Natural killer cell treated with Interleukin-12 subunit alpha and Interleukin-12 subunit beta and Interleukin-15 and Interleukin-18, amount 100 ng/mL, for 72 hours (primary cell): Measurements from ENCODE around the gene RNF223. TPM values are rescaled to one million over a fixed set of nuclear protein-coding genes. Genes with fewer than 3 reads are reported as not detected.
"Not testable (repeated sequence)": the region's sequence is repeated elsewhere in the genome, so short reads cannot be mapped to it uniquely, and the experiment has no call there.

ENCODE experiments used
- ATAC-seq, 2 donors: fragments of 150-1000 bp; cut with Tn5 transposase in 1 of 2; sonication (Bioruptor Pico), chemical (Tn5 transposase) in 1 of 2; 2 replicates each; pipeline ENCODE4 v1.10.0; 2021
- DNase-seq: peaks from one replicate; pipeline ENCODE4 v3.0.0; 2022; ENCODE audit warnings: low spot score
- H3K27ac Mint-ChIP-seq, 2 donors: 1 replicate in 1 of 2; 2 replicates in 1 of 2; pipeline ENCODE4 v1.8.0; 2022; ENCODE audit warnings: mixed read lengths in 2 of 2, mild to moderate bottlenecking in 1 of 2, moderate library complexity in 1 of 2
- H3K27me3 Mint-ChIP-seq, 2 donors: 1 replicate in 1 of 2; 2 replicates in 1 of 2; pipeline ENCODE4 v1.8.0; 2022; ENCODE audit warnings: mixed read lengths in 2 of 2
- H3K36me3 Mint-ChIP-seq: one replicate; pipeline ENCODE4 v1.8.0; 2022; ENCODE audit warnings: mixed read lengths
- H3K4me1 Mint-ChIP-seq, 2 donors: 1 replicate in 1 of 2; 2 replicates in 1 of 2; pipeline ENCODE4 v1.8.0; 2022; ENCODE audit warnings: low read depth in 2 of 2, mixed read lengths in 2 of 2, mild to moderate bottlenecking in 1 of 2
- H3K4me3 Mint-ChIP-seq: one replicate; pipeline ENCODE4 v1.8.0; 2022; ENCODE audit warnings: mixed read lengths
- H3K9me3 Mint-ChIP-seq: 2 replicates; pipeline ENCODE4 v1.8.0; 2022; ENCODE audit warnings: mixed read lengths
- total RNA-seq, 2 donors: library from RNA; stranded (reverse); gene quantifications; one replicate each; pipeline ENCODE4 v1.2.3, GENCODE V29; 2022

Gene RNF223
- total RNA-seq, 2 donors from 2014 or later = not detected

- Mint-ChIP-seq H3K27me3 (peaks cover 0 to 8% of the 10 kb centered on the region in 2 donors), H3K27ac (no peak overlapping the region), H3K4me1 (peaks cover 0 to 14% of the 10 kb centered on the region in 2 donors), H3K36me3 (peaks cover 15% of the 10 kb centered on the region), H3K9me3 (peaks cover 3% of the 10 kb centered on the region), H3K4me3 (no peak overlapping the region)
- ATAC-seq = no peak
- DNase-seq = no peak
Measured at GRCh38 chr1:1098681-1099421, 24.7 kb upstream of the RNF223 start.

- not testable (repeated sequence) for H3K9me3 Mint-ChIP-seq, DNase-seq, H3K27me3 Mint-ChIP-seq, ATAC-seq, H3K27ac Mint-ChIP-seq, H3K4me3 Mint-ChIP-seq
- Mint-ChIP-seq H3K36me3 (peaks cover 15% of the 10 kb centered on the region), H3K4me1 (peaks cover 3 to 14% of the 10 kb centered on the region in 2 donors)
Measured at GRCh38 chr1:1096136-1096535, 22.0 kb upstream of the RNF223 start.

GRCh38 chr1:1094981-1095380 is 20.9 kb upstream of the RNF223 start:
- H3K27ac Mint-ChIP-seq = no peak overlapping the region
- H3K4me3 Mint-ChIP-seq = no peak overlapping the region
- H3K4me1 Mint-ChIP-seq = peaks cover 3 to 9% of the 10 kb centered on the region in 2 donors
- no peaks in the 10 kb centered on the region for H3K9me3 Mint-ChIP-seq
- peaks cover 0 to 8% of the 10 kb centered on the region in 2 donors for H3K27me3 Mint-ChIP-seq
- H3K36me3 Mint-ChIP-seq = peaks cover 10% of the 10 kb centered on the region
- DNase-seq (no peak), ATAC-seq (no peak)

- Mint-ChIP-seq H3K27me3 (no peaks in the 10 kb centered on the region), H3K27ac (no peak overlapping the region), H3K36me3 (no peaks in the 10 kb centered on the region), H3K9me3 (no peaks in the 10 kb centered on the region), H3K4me1 (peaks cover 0 to 3% of the 10 kb centered on the region in 2 donors), H3K4me3 (no peak overlapping the region)
- DNase-seq (no peak), ATAC-seq (no peak)
Measured at GRCh38 chr1:1093610-1093943, 19.5 kb upstream of the RNF223 start.

GRCh38 chr1:1092894-1093609 is 18.9 kb upstream of the RNF223 start:
- H3K36me3 Mint-ChIP-seq = no peaks in the 10 kb centered on the region
- ATAC-seq = no peak
- H3K4me3 Mint-ChIP-seq = no peak overlapping the region
- H3K27ac Mint-ChIP-seq = no peak overlapping the region
- H3K4me1 Mint-ChIP-seq = peaks cover 0 to 3% of the 10 kb centered on the region in 2 donors
- H3K9me3 Mint-ChIP-seq = no peaks in the 10 kb centered on the region
- no peaks in the 10 kb centered on the region for H3K27me3 Mint-ChIP-seq
- no peak for DNase-seq

GRCh38 chr1:1092149-1092855 is 18.2 kb upstream of the RNF223 start:
- no peaks in the 10 kb centered on the region for H3K36me3 Mint-ChIP-seq
- DNase-seq (no peak), ATAC-seq (no peak)
- H3K9me3 Mint-ChIP-seq = no peaks in the 10 kb centered on the region
- H3K4me3 Mint-ChIP-seq = no peak overlapping the region
- H3K27me3 Mint-ChIP-seq = no peaks in the 10 kb centered on the region
- H3K27ac Mint-ChIP-seq = no peak overlapping the region
- peaks cover 0 to 3% of the 10 kb centered on the region in 2 donors for H3K4me1 Mint-ChIP-seq

GRCh38 chr1:1091344-1092148 is 17.4 kb upstream of the RNF223 start:
- peaks cover 0 to 3% of the 10 kb centered on the region in 2 donors for H3K4me1 Mint-ChIP-seq
- H3K27ac Mint-ChIP-seq = no peak overlapping the region
- ATAC-seq (peak in 1 of 2 donors; percentile 62), DNase-seq (no peak)
- H3K9me3 Mint-ChIP-seq = no peaks in the 10 kb centered on the region
- H3K27me3 Mint-ChIP-seq = no peaks in the 10 kb centered on the region
- no peaks in the 10 kb centered on the region for H3K36me3 Mint-ChIP-seq
- no peak overlapping the region for H3K4me3 Mint-ChIP-seq

- H3K4me1 Mint-ChIP-seq = peaks cover 0 to 3% of the 10 kb centered on the region in 2 donors
- ATAC-seq = no peak
- no peaks in the 10 kb centered on the region for H3K27me3 Mint-ChIP-seq
- DNase-seq = no peak
- no peak overlapping the region for H3K27ac Mint-ChIP-seq
- H3K4me3 Mint-ChIP-seq = no peak overlapping the region
- no peaks in the 10 kb centered on the region for H3K9me3 Mint-ChIP-seq
- H3K36me3 Mint-ChIP-seq = no peaks in the 10 kb centered on the region
Measured at GRCh38 chr1:1090424-1091343, 16.6 kb upstream of the RNF223 start.

- H3K27ac Mint-ChIP-seq = no peak overlapping the region
- H3K9me3 Mint-ChIP-seq = no peaks in the 10 kb centered on the region
- ATAC-seq (no peak), DNase-seq (no peak)
- H3K4me1 Mint-ChIP-seq = peaks cover 0 to 3% of the 10 kb centered on the region in 2 donors
- no peak overlapping the region for H3K4me3 Mint-ChIP-seq
- no peaks in the 10 kb centered on the region for H3K27me3 Mint-ChIP-seq
- H3K36me3 Mint-ChIP-seq = no peaks in the 10 kb centered on the region
Measured at GRCh38 chr1:1089731-1090423, 15.8 kb upstream of the RNF223 start.

- Mint-ChIP-seq H3K27me3 (no peaks in the 10 kb centered on the region), H3K4me1 (peaks cover 0 to 3% of the 10 kb centered on the region in 2 donors), H3K4me3 (no peak overlapping the region), H3K27ac (no peak overlapping the region), H3K36me3 (no peaks in the 10 kb centered on the region), H3K9me3 (no peaks in the 10 kb centered on the region)
- ATAC-seq (no peak), DNase-seq (no peak)
Measured at GRCh38 chr1:1088801-1089680, 14.9 kb upstream of the RNF223 start.

GRCh38 chr1:1088029-1088800 is 14.1 kb upstream of the RNF223 start:
- ATAC-seq (no peak), DNase-seq (no peak)
- Mint-ChIP-seq H3K36me3 (no peaks in the 10 kb centered on the region), H3K4me3 (no peak overlapping the region), H3K27ac (no peak overlapping the region), H3K4me1 (peaks cover 0 to 3% of the 10 kb centered on the region in 2 donors), H3K27me3 (no peaks in the 10 kb centered on the region), H3K9me3 (no peaks in the 10 kb centered on the region)
